GM12878 (cell line): ENCODE data around the gene VCX2. TPM values are rescaled to one million over a fixed set of nuclear protein-coding genes. Genes with fewer than 3 reads are reported as not detected.

Source experiments
- ATAC-seq: fragments of 200-7000 bp; cut with Tn5 transposase; 3 replicates; pipeline ENCODE4 v1.9.1; 2020; ENCODE audit warnings: mild to moderate bottlenecking, moderate library complexity
- BruUV-seq: library from RNA; stranded (reverse); fragments of 400-500 nt; replicated peaks from 2 replicates; lab custom pipeline; 2021; lab: Mats Ljungman, UMichigan
- CTCF ChIA-PET: fragments of 300-600 bp; sonication (Branson Sonifier 250); formaldehyde crosslinking; extraction: SDS; loops from one replicate; lab custom pipeline; 2021; ENCODE audit warnings: inconsistent platforms; lab: Yijun Ruan, JAX
- POLR2A ChIA-PET: fragments of 350-600 bp; formaldehyde crosslinking; extraction: SDS; loops from one replicate; lab custom pipeline; 2021; ENCODE audit warnings: inconsistent platforms; lab: Charles Lee
- RAD21 ChIA-PET: fragments of 300-600 bp; sonication (Branson Sonifier 250); formaldehyde crosslinking; loops from one replicate; lab custom pipeline; 2023; ENCODE audit warnings: antibody characterized with exemption; ENCODE audit not compliant: unreplicated experiment; lab: Charles Lee
- SMC1A ChIA-PET: fragments of 300-600 bp; sonication (Branson Sonifier 250); formaldehyde crosslinking; loops from one replicate; lab custom pipeline; 2023; ENCODE audit not compliant: unreplicated experiment, uncharacterized antibody; lab: Charles Lee
- DNase-seq: peaks from one replicate; pipeline ENCODE4 v3.0.0-alpha.2; 2011; ENCODE audit warnings: low read depth, low spot score
- FAIRE-seq: peaks from 3 replicates; lab custom pipeline; 2011; peaks lifted over from hg19 to GRCh38; lab: Jason Lieb, UNC
- H2AFZ ChIP-seq: 2 replicates; pipeline ENCODE4 v1.6.0; 2011; ENCODE audit warnings: low read depth, low read length, control low read depth; ENCODE audit not compliant: control insufficient read depth
- H3K27ac ChIP-seq: 2 replicates; pipeline ENCODE4 v1.5.1; 2011; ENCODE audit warnings: control low read depth; ENCODE audit not compliant: control insufficient read depth, insufficient read depth
- H3K27me3 ChIP-seq, 2 experiments: replicated peaks in 1 of 2; 2 replicates each; pipeline versions ENCODE4 v1.6.0 to v1.6.1; 2011; ENCODE audit warnings: low read length in 1 of 2; ENCODE audit not compliant: control insufficient read depth in 2 of 2, insufficient read depth in 2 of 2
- H3K36me3 ChIP-seq, 2 experiments: 2 replicates each; pipeline ENCODE4 v1.5.1; 2011; ENCODE audit warnings: low read length in 1 of 2; ENCODE audit not compliant: control insufficient read depth in 2 of 2, insufficient read depth in 2 of 2
- H3K4me1 ChIP-seq: 2 replicates; pipeline ENCODE4 v1.6.1; 2011; ENCODE audit warnings: mild to moderate bottlenecking, low read length, moderate library complexity, mixed read lengths; ENCODE audit not compliant: control insufficient read depth, insufficient read depth
- H3K4me2 ChIP-seq: 2 replicates; pipeline ENCODE4 v1.6.0; 2011; ENCODE audit warnings: control low read depth; ENCODE audit not compliant: control insufficient read depth, insufficient read depth
- H3K4me3 ChIP-seq: fragments of 200-600 bp; sonication (generic); 2 replicates; pipeline ENCODE4 v1.5.1; 2016
- H3K79me2 ChIP-seq: 2 replicates; pipeline ENCODE4 v1.6.0; 2011; ENCODE audit warnings: low read length; ENCODE audit not compliant: control insufficient read depth, insufficient read depth
- H3K9ac ChIP-seq: 2 replicates; pipeline ENCODE4 v1.8.0; 2011; ENCODE audit warnings: low read length, control low read depth, mixed read lengths; ENCODE audit not compliant: control insufficient read depth, insufficient read depth
- H3K9me3 ChIP-seq: replicated peaks from 3 replicates; pipeline ENCODE4 v1.5.1; 2011; ENCODE audit warnings: mild to moderate bottlenecking, low read length; ENCODE audit not compliant: control insufficient read depth, insufficient read depth
- H4K20me1 ChIP-seq: 2 replicates; pipeline ENCODE4 v1.6.0; 2011; ENCODE audit not compliant: control insufficient read depth, insufficient read depth
- ATF2 ChIP-seq: IDR thresholded peaks from 2 replicates; pipeline ENCODE4 v1.6.1; 2012; ENCODE audit warnings: low read length, inconsistent platforms
- BCL11A ChIP-seq: IDR thresholded peaks from 2 replicates; pipeline ENCODE4 v1.6.1; 2011; ENCODE audit warnings: low read depth, low read length
- CBX5 ChIP-seq: sonication (generic); IDR thresholded peaks from 2 replicates; pipeline ENCODE4 v1.6.1; 2016; ENCODE audit warnings: low read depth, moderate library complexity, mild to moderate bottlenecking, inconsistent platforms
- DPF2 ChIP-seq: fragments of 450-650 bp; IDR thresholded peaks from 2 replicates; pipeline ENCODE4 v1.6.1; 2017; ENCODE audit warnings: mild to moderate bottlenecking
- EED ChIP-seq: sonication (generic); IDR thresholded peaks from 2 replicates; pipeline ENCODE4 v1.6.1; 2016; ENCODE audit warnings: antibody characterized with exemption, low read depth
- ELK1 ChIP-seq: IDR thresholded peaks from 2 replicates; pipeline ENCODE4 v1.6.1; 2012; ENCODE audit warnings: low read depth, low read length, improper control_type of control experiment
- ETV6 ChIP-seq, 2 experiments: fragments of 450-650 bp in 1 of 2; IDR thresholded peaks in 1 of 2; conservative IDR thresholded peaks in 1 of 2; 2 replicates each; pipeline ENCODE4 v1.6.1; 2014; ENCODE audit warnings: antibody characterized with exemption in 1 of 2, borderline replicate concordance in 1 of 2, low read depth in 1 of 2, mild to moderate bottlenecking in 1 of 2, moderate library complexity in 1 of 2
- EZH2 ChIP-seq: IDR thresholded peaks from 2 replicates; pipeline ENCODE4 v1.6.1; 2012; ENCODE audit warnings: low read depth, mild to moderate bottlenecking, control low read depth, inconsistent platforms, low read length, borderline replicate concordance; ENCODE audit not compliant: control insufficient read depth
- GABPA ChIP-seq: IDR thresholded peaks from 2 replicates; pipeline ENCODE4 v1.6.1; 2014; ENCODE audit warnings: antibody characterized with exemption, low read depth, mild to moderate bottlenecking, inconsistent platforms
- HDAC2 ChIP-seq: fragments of 200-600 bp; sonication (generic); IDR thresholded peaks from 2 replicates; pipeline ENCODE4 v1.6.1; 2017
- HSF1 ChIP-seq: fragments of 150-350 bp; IDR thresholded peaks from 2 replicates; pipeline ENCODE4 v1.6.1; 2014; ENCODE audit warnings: mild to moderate bottlenecking, low read depth, low read length
- MEF2A ChIP-seq: IDR thresholded peaks from 2 replicates; pipeline ENCODE4 v1.6.1; 2011; ENCODE audit warnings: low read depth, mild to moderate bottlenecking, low read length, moderate library complexity; ENCODE audit not compliant: insufficient read depth
- MLLT1 ChIP-seq: fragments of 450-650 bp; IDR thresholded peaks from 2 replicates; pipeline ENCODE4 v1.6.1; 2016; ENCODE audit warnings: mild to moderate bottlenecking
- MYC ChIP-seq: IDR thresholded peaks from 2 replicates; pipeline ENCODE4 v1.6.1; 2011; ENCODE audit warnings: mild to moderate bottlenecking, low read length, moderate library complexity, inconsistent platforms; ENCODE audit not compliant: insufficient read depth, insufficient replicate concordance, insufficient read length, severe bottlenecking
- PML ChIP-seq: IDR thresholded peaks from 2 replicates; pipeline ENCODE4 v1.6.1; 2012; ENCODE audit warnings: low read length, inconsistent platforms
- RFX5 ChIP-seq: IDR thresholded peaks from 2 replicates; pipeline ENCODE4 v1.6.1; 2011; ENCODE audit warnings: low read depth, low read length, improper control_type of control experiment
- TCF7 ChIP-seq: IDR thresholded peaks from 2 replicates; pipeline ENCODE4 v1.6.1; 2014; ENCODE audit warnings: antibody characterized with exemption, borderline replicate concordance
- ZBED1 ChIP-seq: IDR thresholded peaks from 2 replicates; pipeline ENCODE4 v1.6.1; 2016; ENCODE audit warnings: borderline replicate concordance
- ZSCAN29 ChIP-seq: fragments of 450-650 bp; IDR thresholded peaks from 2 replicates; pipeline ENCODE4 v1.6.1; 2017; ENCODE audit warnings: mild to moderate bottlenecking, moderate library complexity
- WGBS: methylation state at CpG from one replicate; pipeline ENCODE4 v1.1.6; 2016; ENCODE audit warnings: low lambda C conversion rate; ENCODE audit not compliant: insufficient replicate concordance, insufficient coverage; ENCODE audit errors: missing lambda C conversion rate; 5-methylcytosine and 5-hydroxymethylcytosine counted together
- in situ Hi-C: fragments of 300-500 bp; cut with MboI; formaldehyde crosslinking; loops from 9 replicates; pipeline ENCODE4 v1.14.3; 2018; ENCODE audit warnings: mixed read lengths
- intact Hi-C: fragments of 100-400 bp; cut with micrococcal nuclease; formaldehyde crosslinking; loops from one replicate; pipeline ENCODE4 v1.14.2; 2022; ENCODE audit not compliant: unreplicated experiment
- polyA plus RNA-seq, 11 experiments: library from polyadenylated mRNA; depleted of rRNA in 4 of 11; unstranded in 6 of 11; stranded (reverse) in 5 of 11; fragments of >200 nt; fragmentation: Nextera tagmentation in 4 of 11; fragmentation: Illumina TruSeq in 1 of 11; extraction: Ambion mirVana in 4 of 11; extraction: Trizol in 1 of 11; gene quantifications; 1 replicate in 1 of 11; 2 replicates in 10 of 11; pipeline versions ENCODE4 v1.2.1 to v1.2.3, GENCODE V29; 2011 to 2016; ENCODE audit warnings: inconsistent platforms in 2 of 11, missing spikeins in 2 of 11, low read depth in 1 of 11
- total RNA-seq, 4 experiments: library from RNA; depleted of rRNA in 3 of 4; stranded (reverse); fragments of >200 nt in 3 of 4; fragmentation: Illumina TruSeq in 1 of 4; extraction: Trizol in 1 of 4; gene quantifications; 2 replicates each; pipeline versions ENCODE4 v1.2.1 to v1.2.3, GENCODE V29; 2013 to 2021

VCX2 gene
- total and polyA plus RNA-seq, 10 of the 15 experiments (the other 5 are each of a cell fraction or from before 2014, with no cell fraction given): not detected

- ChIA-PET POLR2A (no interaction called here), CTCF (no interaction called here), RAD21 (no interaction called here), SMC1A (no interaction called here)
- Histone ChIP-seq H3K4me2 (no peak overlapping the region), H3K4me3 (no peak overlapping the region), H4K20me1 (no peaks in the 10 kb centered on the region), H3K36me3 (no peaks in the 10 kb centered on the region), H3K27ac (no peak overlapping the region), H2AFZ (no peak overlapping the region), H3K9ac (no peak overlapping the region), H3K27me3 (no peaks in the 10 kb centered on the region), H3K9me3 (no peaks in the 10 kb centered on the region; the same call in 2 of the 3 replicates), H3K79me2 (no peaks in the 10 kb centered on the region), H3K4me1 (no peaks in the 10 kb centered on the region)
- intact Hi-C loops (no loop called here), in situ Hi-C loops (no loop called here)
- ATAC-seq: no peak
- no peak for FAIRE-seq
- no peak for TF ChIP-seq EZH2
- TF ChIP-seq GABPA: no peak
- TF ChIP-seq TCF7: no peak
- TF ChIP-seq BCL11A: no peak
- TF ChIP-seq RFX5: no peak
- no peak for TF ChIP-seq DPF2
- TF ChIP-seq ELK1: no peak
- TF ChIP-seq ZBED1: no peak
- TF ChIP-seq ZSCAN29: no peak
- TF ChIP-seq MLLT1: no peak
- no peak for TF ChIP-seq MYC
- no peak for TF ChIP-seq EED
- no peak for TF ChIP-seq HSF1
- TF ChIP-seq ATF2: no peak
- TF ChIP-seq PML: no peak
- no peak for TF ChIP-seq ETV6 (conservative IDR thresholded peaks at IDR 0.05 in 1 of 2, IDR thresholded peaks at IDR 0.05 in 1 of 2; ENCODE audit: borderline replicate concordance in 1 of 2, low read depth in 1 of 2)
- TF ChIP-seq HDAC2: no peak
- no peak for TF ChIP-seq CBX5
- no peak for TF ChIP-seq MEF2A
- DNase-seq: no peak
- no TSS peak for BruUV-seq
- WGBS: 44% methylated on average over 3 of the region's 3 CpGs
Measured at GRCh38 chrX:8141896-8142295, 29.2 kb downstream of the VCX2 start.
